Endodermal cell (in vitro differentiated cells): ENCODE data around the gene WDR26. TPM values are rescaled to one million over a fixed set of nuclear protein-coding genes. Genes with fewer than 3 reads are reported as not detected.

Experiments
- DNase-seq: peaks from one replicate; pipeline ENCODE4 v3.0.0-alpha.2; 2017
- H3K27ac ChIP-seq: 2 replicates; pipeline ENCODE4 v1.5.1; 2013; ENCODE audit warnings: mild to moderate bottlenecking, low read depth, low read length, moderate library complexity
- H3K27me3 ChIP-seq: 2 replicates; pipeline ENCODE4 v1.6.1; 2013; ENCODE audit warnings: mild to moderate bottlenecking, low read length, moderate library complexity; ENCODE audit not compliant: insufficient read depth, control insufficient read depth, poor library complexity, severe bottlenecking
- H3K36me3 ChIP-seq: 2 replicates; pipeline ENCODE4 v1.7.0; 2013; ENCODE audit warnings: mild to moderate bottlenecking, low read length, moderate library complexity; ENCODE audit not compliant: control insufficient read depth, insufficient read depth
- H3K4me1 ChIP-seq: one replicate; pipeline ENCODE4 v1.7.0; 2013; ENCODE audit warnings: low read length; ENCODE audit not compliant: control insufficient read depth, insufficient read depth
- H3K4me3 ChIP-seq: 2 replicates; pipeline ENCODE4 v1.5.1; 2013; ENCODE audit warnings: mild to moderate bottlenecking, low read length, moderate library complexity
- H3K9ac ChIP-seq: 2 replicates; pipeline ENCODE4 v1.6.1; 2013; ENCODE audit warnings: mild to moderate bottlenecking, low read length, moderate library complexity; ENCODE audit not compliant: poor library complexity, severe bottlenecking; ENCODE audit errors: extremely low read depth
- H3K9me3 ChIP-seq: 2 replicates; pipeline ENCODE4 v1.6.1; 2013; ENCODE audit warnings: mild to moderate bottlenecking, low read length, moderate library complexity; ENCODE audit not compliant: control insufficient read depth
- H3K27ac Mint-ChIP-seq: 2 replicates; pipeline ENCODE4 v1.8.0; 2020; ENCODE audit warnings: mixed read lengths
- H3K27me3 Mint-ChIP-seq: 2 replicates; pipeline ENCODE4 v1.8.0; 2021; ENCODE audit warnings: mild to moderate bottlenecking, mixed read lengths; ENCODE audit not compliant: insufficient read depth
- H3K36me3 Mint-ChIP-seq: 2 replicates; pipeline ENCODE4 v1.8.0; 2020; ENCODE audit warnings: low read depth, mixed read lengths
- H3K4me1 Mint-ChIP-seq: 2 replicates; pipeline ENCODE4 v1.8.0; 2020; ENCODE audit warnings: mixed read lengths
- H3K4me3 Mint-ChIP-seq: 2 replicates; pipeline ENCODE4 v1.8.0; 2020; ENCODE audit warnings: mild to moderate bottlenecking, moderate library complexity, mixed read lengths
- H3K9me3 Mint-ChIP-seq: 2 replicates; pipeline ENCODE4 v1.8.0; 2020; ENCODE audit warnings: mild to moderate bottlenecking, mixed read lengths
- CTCF ChIP-seq: fragments of 200-600 bp; sonication (generic); conservative IDR thresholded peaks from 2 replicates; pipeline ENCODE4 v1.5.0; 2021; ENCODE audit warnings: antibody characterized with exemption, mild to moderate bottlenecking
- WGBS, 2 experiments: methylation state at CpG; one replicate each; pipeline versions ENCODE4 v1.1.5 to v1.1.7; 2013; ENCODE audit warnings: missing lambda C conversion rate in 2 of 2, mixed read lengths in 1 of 2; ENCODE audit not compliant: insufficient coverage in 1 of 2, insufficient read length in 1 of 2; 5-methylcytosine and 5-hydroxymethylcytosine counted together
- total RNA-seq, 2 donors: library from RNA; stranded (reverse); fragmentation: NEBNext Ultra II Directional in 1 of 2; extraction: Animal tissue kit (Norgen Biotek cat#: 25700) in 1 of 2; gene quantifications; 2 replicates in 1 of 2; 3 replicates in 1 of 2; pipeline ENCODE4 v1.2.1, GENCODE V29; 2021

The WDR26 gene
- total RNA-seq, 2 donors from 2014 or later, result 75.9 to 79.0 TPM

- no peak overlapping the region for H3K4me3 Mint-ChIP-seq
- H3K4me1 Mint-ChIP-seq, result no peaks in the 10 kb centered on the region
- no peak overlapping the region for H3K9ac ChIP-seq
- H3K27ac ChIP-seq, result no peak overlapping the region
- no peak overlapping the region for H3K27ac Mint-ChIP-seq
- no peak for TF ChIP-seq CTCF
- no peaks in the 10 kb centered on the region for H3K9me3 Mint-ChIP-seq
- WGBS, 2 experiments, result 97 to 100% methylated on average over 3 of the region's 3 CpGs
- H3K9me3 ChIP-seq, result no peaks in the 10 kb centered on the region
- H3K4me1 ChIP-seq, result no peaks in the 10 kb centered on the region
- H3K27me3 ChIP-seq, result no peaks in the 10 kb centered on the region
- DNase-seq, result no peak
- no peak overlapping the region for H3K4me3 ChIP-seq
- H3K36me3 Mint-ChIP-seq, result peaks cover 22% of the 10 kb centered on the region
- H3K27me3 Mint-ChIP-seq, result no peaks in the 10 kb centered on the region
- H3K36me3 ChIP-seq, result peaks cover 44% of the 10 kb centered on the region
These were observed 51.4 kb downstream of the WDR26 start for GRCh38 chr1:224383218-224383617.

- no peaks in the 10 kb centered on the region for H3K9me3 Mint-ChIP-seq
- WGBS, 2 experiments, result 92 to 100% methylated on average over 1 to 4 of the region's 4 CpGs
- H3K27me3 Mint-ChIP-seq, result no peaks in the 10 kb centered on the region
- Histone ChIP-seq H3K9me3 (no peaks in the 10 kb centered on the region), H3K27ac (no peak overlapping the region), H3K36me3 (peaks cover 38% of the 10 kb centered on the region), H3K9ac (no peak overlapping the region), H3K27me3 (no peaks in the 10 kb centered on the region), H3K4me1 (no peaks in the 10 kb centered on the region), H3K4me3 (no peak overlapping the region)
- peaks cover 25% of the 10 kb centered on the region for H3K36me3 Mint-ChIP-seq
- H3K27ac Mint-ChIP-seq, result no peak overlapping the region
- no peak for TF ChIP-seq CTCF
- no peaks in the 10 kb centered on the region for H3K4me1 Mint-ChIP-seq
- no peak overlapping the region for H3K4me3 Mint-ChIP-seq
- DNase-seq, result no peak
These were observed 52.6 kb downstream of the WDR26 start for GRCh38 chr1:224381880-224382548.

DNA sequence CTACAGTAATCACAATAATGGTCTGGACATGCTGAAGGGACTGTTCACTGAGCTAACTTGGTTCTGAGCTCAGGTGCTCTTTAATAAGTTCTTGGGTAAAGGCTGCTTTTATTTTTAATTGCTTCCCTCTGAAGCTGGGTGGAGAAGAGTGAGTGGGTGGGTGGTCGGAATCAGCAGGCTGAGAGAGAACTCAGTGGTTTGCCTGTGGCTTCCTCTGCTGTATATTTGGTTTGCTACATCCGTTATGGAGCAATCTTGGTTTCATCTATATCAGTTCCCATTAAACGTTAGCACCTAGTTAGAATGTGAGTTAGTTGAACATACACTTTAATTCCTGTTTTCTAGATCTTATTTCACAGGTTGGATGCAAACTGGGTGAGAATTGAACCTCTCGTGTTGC is 54.6 kb downstream of the WDR26 start:
- no peaks in the 10 kb centered on the region for H3K4me1 ChIP-seq
- peaks cover 39% of the 10 kb centered on the region for H3K36me3 ChIP-seq
- peak overlapping the region; percentile 64 for H3K27ac Mint-ChIP-seq
- H3K9me3 ChIP-seq, result no peaks in the 10 kb centered on the region
- H3K36me3 Mint-ChIP-seq, result peaks cover 31% of the 10 kb centered on the region
- no peak for TF ChIP-seq CTCF
- no peak for DNase-seq
- no peaks in the 10 kb centered on the region for H3K9me3 Mint-ChIP-seq
- H3K4me3 Mint-ChIP-seq, result no peak overlapping the region
- no peak overlapping the region for H3K4me3 ChIP-seq
- no peaks in the 10 kb centered on the region for H3K27me3 Mint-ChIP-seq
- H3K27me3 ChIP-seq, result no peaks in the 10 kb centered on the region
- H3K4me1 Mint-ChIP-seq, result no peaks in the 10 kb centered on the region
- 94 to 100% methylated on average over 2 to 4 of the region's 4 CpGs for WGBS, 2 experiments
- H3K9ac ChIP-seq, result no peak overlapping the region
- no peak overlapping the region for H3K27ac ChIP-seq
